CD1c-positive myeloid dendritic cell (primary cell): Measurements from ENCODE around the gene FAM13B.
"Not testable (repeated sequence)": the region's sequence is repeated elsewhere in the genome, so short reads cannot be mapped to it uniquely, and the experiment has no call there.

Experiments
- DNase-seq: peaks from one replicate; pipeline ENCODE4 v3.0.0-alpha.2; 2016; ENCODE audit errors: extremely low spot score

FAM13B gene

DNA sequence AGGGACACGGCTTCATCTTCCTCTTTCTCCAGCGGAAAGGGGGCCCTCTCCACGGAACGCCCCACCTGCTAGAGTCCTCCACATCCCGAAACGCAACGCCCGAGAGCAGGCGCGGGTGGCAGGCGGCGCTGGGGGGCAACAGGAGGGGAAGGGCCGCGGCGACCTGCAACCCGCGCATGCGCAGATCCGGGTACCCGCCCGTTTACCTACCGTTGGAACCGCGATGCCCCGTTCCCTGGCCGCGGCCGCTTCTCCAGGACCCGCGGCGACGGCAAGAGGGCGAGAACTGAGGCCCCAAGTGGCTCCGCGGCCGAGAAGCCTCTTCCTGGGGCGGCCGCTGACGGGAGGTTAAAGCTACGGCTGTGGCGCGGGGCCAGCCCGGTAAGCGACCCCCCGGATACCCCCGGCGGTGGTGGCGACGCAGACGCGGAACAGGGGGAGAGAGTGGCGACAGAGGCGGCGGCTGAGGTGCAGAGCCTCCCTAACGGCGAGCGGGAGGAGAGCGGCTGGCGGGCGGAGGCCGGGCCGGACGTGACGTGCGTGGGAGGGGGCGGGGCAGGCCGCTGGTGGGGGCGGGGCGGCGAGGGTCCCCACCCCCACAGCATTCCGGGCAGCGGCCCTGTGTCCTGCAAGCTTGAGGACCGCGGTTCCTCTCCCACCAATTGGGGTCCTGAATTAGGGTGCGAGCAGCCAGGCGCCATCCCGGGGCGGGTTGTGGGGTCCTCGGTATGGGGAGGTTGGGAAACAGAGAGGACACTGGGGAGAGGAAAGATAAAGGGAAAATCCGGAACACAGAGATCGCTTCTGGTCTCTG is at the start of gene FAM13B:
TSS of gene FAM13B (minus strand) at position 508 of the 814 bp plus-strand sequence. CDS start 13,968 bp downstream, outside the sequence.
- DNase-seq = peak; percentile 83

DNA sequence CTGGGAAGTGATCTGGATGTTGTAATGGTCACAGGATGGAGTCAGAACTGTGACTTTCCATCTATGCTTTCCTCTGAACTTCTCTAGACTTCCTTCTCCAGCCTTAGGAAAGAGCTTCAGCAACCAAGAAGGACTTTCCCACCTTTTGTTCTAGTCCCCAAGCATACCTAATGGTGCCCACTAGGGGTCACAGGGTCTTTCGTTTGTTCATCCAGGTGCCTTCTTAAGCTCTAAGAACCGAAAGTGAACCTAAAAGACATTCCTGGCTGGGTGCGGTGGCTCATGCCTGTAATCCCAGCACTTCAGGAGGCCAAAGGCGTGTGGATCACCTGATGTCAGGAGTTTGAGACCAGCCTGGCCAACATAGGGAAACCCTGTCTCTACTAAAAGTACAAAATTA is 49.2 kb upstream of the FAM13B start:
- no peak for DNase-seq

- no peak for DNase-seq
Observed at GRCh38 chr5:138078006-138078643, 45.2 kb upstream of the FAM13B start.

DNA sequence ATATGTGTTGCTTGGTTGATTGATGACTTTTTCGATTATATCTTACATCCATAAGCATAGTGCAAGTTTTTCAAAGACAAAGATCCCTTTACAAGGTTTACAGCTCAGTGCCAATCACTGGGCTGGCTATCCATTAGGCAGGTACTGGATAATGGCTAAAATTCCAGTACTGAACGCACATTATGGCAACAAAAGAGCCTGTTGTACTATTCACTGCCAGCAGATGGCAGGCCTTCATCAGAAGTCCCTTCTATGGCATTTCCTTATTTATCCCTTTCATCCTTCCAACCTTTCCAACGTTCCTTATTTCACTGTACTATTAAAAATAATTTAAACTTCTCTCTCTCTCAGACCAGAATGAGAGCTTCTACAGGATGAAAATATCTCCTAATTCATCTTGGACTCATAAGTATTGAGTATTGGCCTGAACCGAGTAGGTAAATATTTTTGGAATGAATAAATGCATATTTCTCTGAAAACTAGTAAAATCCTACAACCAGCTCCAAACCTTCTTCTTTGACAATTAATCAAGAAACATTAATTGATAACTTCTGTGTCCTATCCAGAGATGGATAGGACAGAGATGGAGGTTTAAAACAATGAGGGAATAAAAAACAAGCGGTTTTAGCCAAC is 44.3 kb upstream of the FAM13B start:
- peak; percentile 71 for DNase-seq

- not testable (repeated sequence) for DNase-seq
Observed at GRCh38 chr5:138070026-138070425, 37.1 kb upstream of the FAM13B start.

DNA sequence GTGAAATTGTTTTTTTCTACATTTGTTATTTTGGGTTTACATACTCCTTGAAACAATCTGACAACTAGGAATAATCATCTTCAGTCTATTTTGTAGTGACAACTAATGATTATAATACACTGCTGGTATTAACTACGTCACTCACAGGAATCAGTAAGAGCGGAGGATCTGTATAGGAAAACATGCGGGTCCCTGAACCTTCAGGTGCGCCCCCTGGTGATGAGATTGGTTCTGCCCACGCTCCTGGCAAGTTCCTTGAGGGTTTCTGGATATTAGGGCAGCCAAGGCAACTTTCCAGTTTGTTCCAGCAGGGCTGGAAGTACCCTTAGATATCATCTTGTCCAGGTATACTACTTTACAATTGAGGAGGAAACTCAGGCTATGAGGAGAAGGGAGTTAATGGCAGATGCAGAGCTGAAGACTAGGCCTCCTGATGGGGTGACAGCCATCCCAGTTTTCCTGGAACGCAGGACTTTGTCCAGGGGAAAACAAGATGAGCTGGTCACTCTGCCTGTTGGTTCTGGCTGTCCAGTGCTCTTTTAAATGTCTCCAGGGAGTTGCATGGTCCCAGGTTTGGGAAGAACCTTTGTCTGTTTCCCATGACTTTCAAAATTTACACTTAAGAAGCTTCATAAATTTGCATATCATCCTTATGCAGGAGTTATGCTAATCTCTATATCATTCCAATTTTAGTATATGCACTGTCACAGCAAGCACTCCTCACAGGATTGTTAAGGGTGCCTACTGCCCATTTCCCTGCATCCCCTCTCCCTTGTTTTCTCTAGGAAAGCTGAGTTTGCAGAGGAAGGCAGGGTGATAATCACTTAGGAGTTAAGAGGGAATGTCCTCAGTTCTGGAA is 36.1 kb upstream of the FAM13B start:
- DNase-seq = peak; percentile 78

- no peak for DNase-seq
Observed at GRCh38 chr5:138067945-138068344, 35.1 kb upstream of the FAM13B start.

GRCh38 chr5:138065102-138065501 is 32.2 kb upstream of the FAM13B start:
- DNase-seq = no peak

GRCh38 chr5:138064526-138064925 is 31.6 kb upstream of the FAM13B start:
- no peak for DNase-seq

DNA sequence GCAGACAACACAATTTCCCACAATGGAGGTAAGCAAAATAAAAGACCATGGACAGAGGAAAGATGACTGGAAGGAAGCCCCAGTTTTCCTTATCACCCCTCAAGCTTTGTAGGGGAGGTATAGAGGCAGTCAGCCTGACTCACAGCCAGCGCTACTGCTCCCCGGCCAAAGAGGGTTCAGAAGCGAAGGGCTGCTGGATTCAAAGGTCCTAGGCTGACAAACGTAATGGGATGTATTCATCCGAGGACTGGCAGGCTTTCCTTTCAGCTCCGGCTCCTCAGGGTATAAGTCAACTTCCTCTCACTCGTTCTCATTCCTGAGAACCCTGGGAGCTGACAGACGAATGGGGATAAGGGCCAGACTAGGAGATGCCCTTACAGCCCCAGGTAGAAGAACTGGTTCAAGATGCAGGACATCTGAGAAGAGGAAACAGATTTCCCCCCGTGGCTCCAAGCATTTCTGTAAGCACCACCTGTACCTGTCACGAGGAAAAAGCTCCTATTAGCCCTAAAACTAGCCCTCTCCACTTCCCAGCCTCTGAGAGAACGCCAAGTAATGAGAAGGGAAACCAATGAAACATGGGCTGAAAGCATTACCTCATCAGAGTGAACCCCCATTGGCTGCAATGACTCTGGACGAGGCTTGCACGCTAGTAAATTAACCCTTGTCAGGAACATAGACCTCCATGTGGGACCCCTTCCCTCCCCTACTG is 22.1 kb upstream of the FAM13B start:
- DNase-seq = no peak

GRCh38 chr5:138054206-138054605 is 21.3 kb upstream of the FAM13B start:
- no peak for DNase-seq

GRCh38 chr5:138053554-138053953 is 20.7 kb upstream of the FAM13B start:
- DNase-seq = no peak

DNA sequence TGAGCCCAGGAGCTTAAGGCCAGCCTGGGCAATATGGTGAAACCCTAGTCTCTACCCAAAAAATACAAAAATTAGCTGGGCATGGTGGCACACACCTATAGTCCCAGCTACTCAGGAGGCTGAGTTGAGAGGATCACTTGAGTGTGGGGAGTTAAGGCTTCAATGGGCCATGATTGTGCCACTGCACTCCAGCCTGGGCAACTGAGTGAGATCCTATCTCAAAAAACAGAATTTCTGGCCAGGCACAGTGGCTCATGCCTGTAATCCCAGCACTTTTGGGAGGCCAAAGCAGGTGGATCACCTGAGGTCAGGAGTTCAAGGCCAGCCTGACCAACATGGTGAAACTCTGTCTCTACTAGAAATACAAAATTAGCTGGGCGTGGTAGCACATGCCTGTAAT is 19.8 kb upstream of the FAM13B start:
- not testable (repeated sequence) for DNase-seq

- no peak for DNase-seq
Observed at GRCh38 chr5:138051441-138052296, 18.8 kb upstream of the FAM13B start.

DNA sequence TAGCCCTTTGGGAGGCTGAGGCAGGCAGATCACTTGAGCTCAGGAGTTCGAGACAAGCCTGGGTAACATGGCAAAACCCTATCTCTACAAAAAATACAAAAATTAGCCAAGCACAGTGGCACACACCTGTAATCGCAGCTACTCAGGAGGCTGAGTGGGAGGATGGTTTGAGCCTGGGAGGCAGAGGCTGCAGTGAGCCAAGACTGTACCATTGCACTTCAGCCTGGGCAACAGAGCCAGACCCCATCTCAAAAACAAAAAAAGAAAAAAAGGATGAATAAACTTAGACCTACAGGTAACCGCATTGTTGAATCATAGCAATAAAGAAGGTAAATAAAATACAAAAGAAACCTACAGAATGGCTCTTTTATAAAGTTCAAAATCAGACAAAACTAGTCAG is 12.4 kb upstream of the FAM13B start:
- DNase-seq = not testable (repeated sequence)

GRCh38 chr5:138038826-138039225 is 5.9 kb upstream of the FAM13B start:
- DNase-seq = no peak

DNA sequence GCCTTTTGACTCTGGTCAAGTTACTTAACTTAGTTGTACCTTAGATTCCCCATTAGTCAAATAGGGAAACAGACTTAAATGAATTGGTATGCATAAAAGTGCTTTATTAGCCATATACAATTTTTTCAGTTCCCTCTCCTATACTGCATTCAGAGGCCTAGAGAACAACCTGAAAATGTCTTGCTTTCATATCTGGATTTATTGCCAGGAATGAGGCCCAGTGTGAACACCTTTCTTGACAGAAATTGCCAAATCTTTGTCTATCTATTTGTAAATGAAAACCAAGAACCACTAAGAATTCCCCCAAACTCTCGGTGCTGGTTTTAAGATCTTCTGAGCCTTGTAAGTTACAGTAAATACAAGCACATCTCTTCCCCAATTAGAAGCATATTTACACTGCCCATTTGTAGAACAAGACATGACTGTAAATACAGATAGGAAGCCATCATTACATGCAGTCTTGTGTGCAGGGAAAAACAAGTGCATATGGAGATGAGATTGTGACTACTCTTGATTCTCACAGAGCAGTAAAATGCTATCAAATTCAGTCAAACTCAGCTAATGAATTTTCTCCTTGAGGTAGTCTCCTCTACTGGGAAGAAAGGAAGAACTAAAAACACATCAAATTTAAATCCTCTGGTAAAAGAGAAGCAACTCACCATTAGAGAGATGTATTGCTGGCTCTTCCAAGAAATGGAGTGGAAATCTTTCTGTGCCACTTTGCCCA is 5.2 kb upstream of the FAM13B start:
- no peak for DNase-seq

DNA sequence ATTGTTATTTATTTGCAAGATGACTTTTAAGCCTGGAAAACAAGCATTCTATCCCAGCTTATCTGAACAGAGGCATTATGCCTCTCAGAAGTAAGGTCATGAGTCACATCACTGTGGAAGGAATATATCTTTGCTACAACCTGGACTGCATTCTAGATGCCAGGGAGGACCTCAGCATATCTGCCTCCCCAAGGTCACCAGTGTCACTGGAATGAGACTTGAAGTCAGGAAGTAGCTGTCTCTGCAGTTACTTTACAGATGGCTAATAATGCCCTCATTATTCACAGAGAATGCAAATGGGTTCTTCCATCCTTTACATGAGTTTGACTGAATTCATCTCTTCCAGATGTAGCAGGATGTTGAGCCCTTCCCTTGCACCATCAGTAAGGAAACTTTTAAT is 4.4 kb upstream of the FAM13B start:
- DNase-seq = no peak
